GM18909 (cell line): ENCODE measurements around the gene HAP1.
"Not testable (repeated sequence)": the region's sequence is repeated elsewhere in the genome, so short reads cannot be mapped to it uniquely, and the experiment has no call there.

Source experiments
- ATAC-seq: cut with Tn5 transposase; IDR thresholded peaks from one replicate; pipeline ENCODE4 v1.9.1; 2021; ENCODE audit warnings: mild to moderate bottlenecking; ENCODE audit not compliant: unreplicated experiment, poor library complexity

The HAP1 gene

DNA sequence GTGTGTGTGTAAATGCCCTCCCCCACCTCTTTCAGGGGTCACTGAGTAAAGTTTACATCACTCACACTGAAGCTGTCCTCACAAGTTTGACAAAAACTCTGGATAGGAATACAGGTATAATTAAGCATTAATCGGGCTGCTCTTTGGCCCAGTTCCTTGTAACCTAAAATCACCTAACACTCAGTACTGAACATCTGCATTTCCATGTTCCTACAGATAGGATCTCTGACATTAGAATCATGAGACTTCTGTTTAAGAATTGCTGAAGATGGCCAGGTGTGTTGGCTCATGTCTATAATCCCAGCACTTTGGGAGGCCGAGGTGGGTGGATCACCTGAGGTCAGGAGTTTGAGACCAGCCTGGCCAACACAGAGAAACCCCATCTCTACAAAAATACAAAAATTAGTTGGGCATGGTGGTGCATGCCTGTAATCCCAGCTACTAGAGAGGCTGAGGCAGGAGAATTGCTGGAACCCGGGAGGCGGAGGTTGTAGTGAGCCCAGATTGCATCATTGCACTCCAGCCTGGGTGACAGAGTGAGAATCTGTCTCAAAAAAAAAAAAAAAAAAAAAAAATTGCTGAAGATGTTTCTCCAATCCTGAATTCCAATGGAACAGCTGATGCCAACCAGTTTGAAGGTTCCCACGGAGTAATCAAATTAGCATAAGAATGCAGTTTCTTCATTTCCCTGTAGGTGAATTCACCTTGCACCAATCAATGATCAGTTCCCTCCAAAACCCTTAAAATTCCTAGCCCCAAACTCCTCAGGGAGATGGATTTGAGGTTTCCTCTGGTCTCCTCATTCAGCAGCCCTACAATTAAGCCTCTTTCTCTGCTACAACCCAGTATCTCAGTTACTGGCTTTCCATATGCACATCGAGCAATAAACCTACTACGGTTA, 59.0 kb downstream of the HAP1 start:
- ATAC-seq: not testable (repeated sequence)
